ENCODE measurements around the gene MIER3.

GRCh38 chr5:56908942-56909293, 43.0 kb downstream of the MIER3 start:
- TF ChIP-seq CTCF (IDR thresholded peaks at IDR 0.05 in 4 of 5, conservative IDR thresholded peaks at IDR 0.05 in 1 of 5) = no peak
- TF ChIP-seq POLR2A (IDR thresholded peaks at IDR 0.05) = no peak
